Epithelial cell of esophagus (primary cell): ENCODE data around the gene ZNF546.
A peak's percentile ranks its signal among the peaks of the same experiment; 100 is the strongest.

ENCODE experiments used
- DNase-seq: peaks from one replicate; pipeline ENCODE4 v3.0.0; 2010; ENCODE audit warnings: low read depth
- H3K4me3 ChIP-seq: 2 replicates; pipeline ENCODE4 v1.5.1; 2011; ENCODE audit warnings: mild to moderate bottlenecking, low read length, control low read depth
- TF ChIP-seq, protein P1 (sequence below): IDR thresholded peaks from 2 replicates; pipeline ENCODE4 v1.5.1; 2011; ENCODE audit warnings: low read depth, mild to moderate bottlenecking, low read length, control low read depth, inconsistent platforms; ENCODE audit not compliant: insufficient read depth; ENCODE audit errors: missing control alignments

The ZNF546 gene

DNA sequence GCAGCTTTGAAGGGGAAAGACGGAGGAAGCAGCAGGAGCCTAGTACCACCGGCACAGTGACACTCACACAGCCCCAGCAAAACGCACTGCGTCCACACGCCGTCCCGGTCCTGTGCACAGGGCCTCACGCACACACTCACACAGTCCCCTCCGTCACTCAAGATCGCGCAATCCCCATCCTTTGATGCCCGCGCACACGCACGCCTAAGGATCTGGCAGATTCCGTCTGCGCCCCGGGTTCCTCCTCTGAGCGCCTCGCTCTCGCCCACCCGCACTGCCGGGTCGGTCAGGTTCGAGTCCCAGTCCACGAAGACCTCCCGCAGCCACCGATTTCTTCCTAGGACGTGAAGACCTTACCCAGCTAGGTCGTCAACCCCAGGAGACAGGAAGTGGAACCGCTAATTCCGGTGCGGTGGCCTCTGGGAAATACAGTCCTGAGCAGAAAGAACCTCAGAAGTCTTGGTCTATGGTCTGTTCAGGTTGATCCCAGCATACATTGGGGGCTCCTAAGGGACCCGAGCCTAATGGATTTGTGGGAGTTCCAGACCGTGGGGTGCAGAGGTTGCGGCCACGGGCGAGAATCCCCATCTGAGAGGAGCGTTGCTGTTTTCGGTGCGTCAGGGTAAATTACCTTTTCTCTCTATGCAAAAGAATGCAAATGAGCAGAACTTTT, 59.1 kb downstream of the ZNF546 start, which contains the start of gene ZNF780B:
Gene ZNF780B, minus strand, starts transcription at position 400 of the 673 bp plus-strand sequence. CDS start 5,899 bp downstream, outside the sequence.
- TF ChIP-seq, protein P1, sequence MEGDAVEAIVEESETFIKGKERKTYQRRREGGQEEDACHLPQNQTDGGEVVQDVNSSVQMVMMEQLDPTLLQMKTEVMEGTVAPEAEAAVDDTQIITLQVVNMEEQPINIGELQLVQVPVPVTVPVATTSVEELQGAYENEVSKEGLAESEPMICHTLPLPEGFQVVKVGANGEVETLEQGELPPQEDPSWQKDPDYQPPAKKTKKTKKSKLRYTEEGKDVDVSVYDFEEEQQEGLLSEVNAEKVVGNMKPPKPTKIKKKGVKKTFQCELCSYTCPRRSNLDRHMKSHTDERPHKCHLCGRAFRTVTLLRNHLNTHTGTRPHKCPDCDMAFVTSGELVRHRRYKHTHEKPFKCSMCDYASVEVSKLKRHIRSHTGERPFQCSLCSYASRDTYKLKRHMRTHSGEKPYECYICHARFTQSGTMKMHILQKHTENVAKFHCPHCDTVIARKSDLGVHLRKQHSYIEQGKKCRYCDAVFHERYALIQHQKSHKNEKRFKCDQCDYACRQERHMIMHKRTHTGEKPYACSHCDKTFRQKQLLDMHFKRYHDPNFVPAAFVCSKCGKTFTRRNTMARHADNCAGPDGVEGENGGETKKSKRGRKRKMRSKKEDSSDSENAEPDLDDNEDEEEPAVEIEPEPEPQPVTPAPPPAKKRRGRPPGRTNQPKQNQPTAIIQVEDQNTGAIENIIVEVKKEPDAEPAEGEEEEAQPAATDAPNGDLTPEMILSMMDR = no peak
- DNase-seq = peak; percentile 54
- peak within 1 kb of the TSS; percentile 81 for H3K4me3 ChIP-seq

DNA sequence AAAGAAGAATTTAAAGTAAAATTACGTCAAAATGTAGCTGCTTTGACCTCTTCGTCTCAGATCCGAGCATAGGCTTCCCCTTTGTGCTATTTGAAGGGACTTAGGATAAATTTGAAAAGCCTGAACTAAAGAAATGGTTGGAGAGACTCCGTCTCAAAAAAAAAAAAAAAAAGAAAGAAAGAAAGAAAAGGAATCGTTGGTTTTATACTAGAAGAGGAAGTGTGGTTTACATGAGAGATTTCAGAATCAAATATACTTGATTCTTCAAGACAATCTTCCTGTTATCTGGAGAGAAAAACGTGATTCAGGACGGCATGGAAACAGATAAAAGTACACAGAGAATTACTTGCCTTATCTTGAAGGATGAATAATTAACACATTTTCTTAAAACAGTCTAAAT, 59.6 kb downstream of the ZNF546 start:
- peak overlapping the region; percentile 81 for H3K4me3 ChIP-seq
- TF ChIP-seq, protein P1 = no peak
- no peak for DNase-seq

DNA sequence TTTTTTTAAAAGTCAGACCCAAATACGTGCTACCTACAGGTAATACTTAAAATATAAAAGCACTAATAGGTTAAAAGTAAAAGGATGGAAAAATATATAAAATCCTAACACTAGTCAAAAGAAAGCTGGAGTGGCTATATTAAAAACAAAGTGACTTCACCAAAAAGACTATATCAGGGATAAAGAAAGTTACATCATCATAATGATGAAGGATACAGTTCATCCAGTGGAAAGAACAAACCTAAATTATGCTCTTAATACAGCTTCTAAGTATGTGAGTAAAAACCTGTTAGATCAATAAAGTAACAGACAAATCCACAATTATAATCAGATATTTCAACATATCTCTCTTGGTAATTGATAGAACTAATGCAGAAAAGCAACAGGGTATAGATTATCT, 60.3 kb downstream of the ZNF546 start:
- TF ChIP-seq, protein P1 = no peak
- no peak overlapping the region for H3K4me3 ChIP-seq
- DNase-seq = no peak

DNA sequence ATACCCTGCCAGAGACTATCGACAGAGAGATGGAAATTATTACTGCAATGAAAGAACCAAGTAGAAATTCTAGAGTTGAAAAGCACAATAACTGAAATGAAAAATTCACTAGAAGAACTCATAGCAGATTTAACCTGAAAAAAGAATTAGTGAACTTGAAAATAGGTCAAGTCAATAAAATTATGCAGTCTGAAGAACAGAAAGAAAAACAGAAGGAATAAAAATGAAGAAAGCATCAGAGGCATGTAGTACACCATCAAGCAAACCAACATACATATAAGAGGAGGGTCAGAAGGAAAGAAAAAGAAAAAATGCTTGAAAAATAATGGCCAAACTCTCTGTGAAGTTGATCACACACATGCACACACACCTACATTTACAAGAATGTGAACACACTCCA, 62.8 kb downstream of the ZNF546 start:
- no peak for DNase-seq
- TF ChIP-seq, protein P1 = no peak
- H3K4me3 ChIP-seq = no peak overlapping the region

DNA sequence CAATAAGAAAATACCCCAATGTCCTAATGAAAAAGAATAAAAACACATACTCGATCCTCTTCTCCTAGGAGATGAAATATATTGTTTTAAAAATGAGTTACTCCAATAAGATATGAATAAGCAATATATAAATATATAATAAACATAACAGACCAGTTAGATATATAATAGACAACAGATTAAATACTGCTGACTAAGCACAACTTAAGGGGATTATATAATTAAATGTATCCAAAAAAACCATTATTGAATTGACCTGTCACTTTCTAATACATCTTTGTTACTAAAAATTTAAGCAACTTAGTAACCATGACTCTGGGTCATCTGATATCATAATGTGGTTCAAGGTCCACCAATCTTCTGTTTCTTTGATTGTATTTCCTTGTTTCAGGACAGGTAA, 73.2 kb downstream of the ZNF546 start:
- TF ChIP-seq, protein P1 = no peak
- H3K4me3 ChIP-seq = no peak overlapping the region
- DNase-seq = no peak
